GM12801 (cell line): ENCODE measurements around the gene ADSS1.

Experiments used
- TF ChIP-seq, protein P1 (sequence below): IDR thresholded peaks from one replicate; pipeline ENCODE4 v1.5.1; 2011; ENCODE audit warnings: control low read depth; ENCODE audit not compliant: insufficient read length; ENCODE audit errors: extremely low read depth

ADSS1 gene

DNA sequence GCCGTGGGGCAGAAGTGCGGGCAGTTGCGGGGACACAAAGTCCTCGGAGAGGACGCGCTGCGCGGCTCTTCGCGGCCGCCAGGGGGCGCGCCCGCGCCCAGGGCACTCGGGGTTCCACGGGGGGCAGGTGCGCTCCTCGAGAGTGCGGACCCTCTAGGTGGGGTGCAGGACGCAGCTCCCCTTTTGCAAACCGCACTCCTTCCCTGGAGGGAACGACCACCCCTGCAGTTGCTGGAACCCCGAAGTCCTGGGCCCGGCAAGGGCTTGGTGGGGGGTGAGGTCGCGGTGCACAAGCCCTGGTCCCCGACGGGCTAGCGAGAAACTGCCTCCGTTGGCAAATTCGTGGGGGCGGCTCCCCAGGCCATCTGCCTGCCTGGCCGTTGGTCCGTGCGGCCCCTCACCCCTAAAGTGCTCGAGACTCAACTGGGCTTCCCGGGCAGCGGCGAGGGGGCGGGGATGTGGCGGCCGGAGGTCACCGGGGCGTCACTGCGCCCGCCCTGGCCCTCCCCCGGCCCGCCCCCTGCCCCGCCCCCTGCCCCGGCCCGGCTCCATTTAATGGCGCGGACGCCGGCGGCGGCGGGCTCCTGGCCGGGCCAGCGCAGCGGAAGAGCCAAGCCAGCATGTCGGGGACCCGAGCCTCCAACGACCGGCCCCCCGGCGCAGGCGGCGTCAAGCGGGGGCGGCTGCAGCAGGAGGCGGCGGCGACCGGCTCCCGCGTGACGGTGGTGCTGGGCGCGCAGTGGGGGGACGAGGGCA is at the start of gene ADSS1:
ADSS1 (plus strand) TSS at position 579 of the 756 bp plus-strand sequence; CDS start at position 621, 42 bp downstream.
- TF ChIP-seq, protein P1, sequence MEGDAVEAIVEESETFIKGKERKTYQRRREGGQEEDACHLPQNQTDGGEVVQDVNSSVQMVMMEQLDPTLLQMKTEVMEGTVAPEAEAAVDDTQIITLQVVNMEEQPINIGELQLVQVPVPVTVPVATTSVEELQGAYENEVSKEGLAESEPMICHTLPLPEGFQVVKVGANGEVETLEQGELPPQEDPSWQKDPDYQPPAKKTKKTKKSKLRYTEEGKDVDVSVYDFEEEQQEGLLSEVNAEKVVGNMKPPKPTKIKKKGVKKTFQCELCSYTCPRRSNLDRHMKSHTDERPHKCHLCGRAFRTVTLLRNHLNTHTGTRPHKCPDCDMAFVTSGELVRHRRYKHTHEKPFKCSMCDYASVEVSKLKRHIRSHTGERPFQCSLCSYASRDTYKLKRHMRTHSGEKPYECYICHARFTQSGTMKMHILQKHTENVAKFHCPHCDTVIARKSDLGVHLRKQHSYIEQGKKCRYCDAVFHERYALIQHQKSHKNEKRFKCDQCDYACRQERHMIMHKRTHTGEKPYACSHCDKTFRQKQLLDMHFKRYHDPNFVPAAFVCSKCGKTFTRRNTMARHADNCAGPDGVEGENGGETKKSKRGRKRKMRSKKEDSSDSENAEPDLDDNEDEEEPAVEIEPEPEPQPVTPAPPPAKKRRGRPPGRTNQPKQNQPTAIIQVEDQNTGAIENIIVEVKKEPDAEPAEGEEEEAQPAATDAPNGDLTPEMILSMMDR = peak; percentile 4

GRCh38 chr14:104675447-104675846 is 48.6 kb upstream of the ADSS1 start:
- TF ChIP-seq, protein P1 = no peak

- TF ChIP-seq, protein P1 = no peak
These were observed 47.8 kb upstream of the ADSS1 start for GRCh38 chr14:104676130-104676693.

DNA sequence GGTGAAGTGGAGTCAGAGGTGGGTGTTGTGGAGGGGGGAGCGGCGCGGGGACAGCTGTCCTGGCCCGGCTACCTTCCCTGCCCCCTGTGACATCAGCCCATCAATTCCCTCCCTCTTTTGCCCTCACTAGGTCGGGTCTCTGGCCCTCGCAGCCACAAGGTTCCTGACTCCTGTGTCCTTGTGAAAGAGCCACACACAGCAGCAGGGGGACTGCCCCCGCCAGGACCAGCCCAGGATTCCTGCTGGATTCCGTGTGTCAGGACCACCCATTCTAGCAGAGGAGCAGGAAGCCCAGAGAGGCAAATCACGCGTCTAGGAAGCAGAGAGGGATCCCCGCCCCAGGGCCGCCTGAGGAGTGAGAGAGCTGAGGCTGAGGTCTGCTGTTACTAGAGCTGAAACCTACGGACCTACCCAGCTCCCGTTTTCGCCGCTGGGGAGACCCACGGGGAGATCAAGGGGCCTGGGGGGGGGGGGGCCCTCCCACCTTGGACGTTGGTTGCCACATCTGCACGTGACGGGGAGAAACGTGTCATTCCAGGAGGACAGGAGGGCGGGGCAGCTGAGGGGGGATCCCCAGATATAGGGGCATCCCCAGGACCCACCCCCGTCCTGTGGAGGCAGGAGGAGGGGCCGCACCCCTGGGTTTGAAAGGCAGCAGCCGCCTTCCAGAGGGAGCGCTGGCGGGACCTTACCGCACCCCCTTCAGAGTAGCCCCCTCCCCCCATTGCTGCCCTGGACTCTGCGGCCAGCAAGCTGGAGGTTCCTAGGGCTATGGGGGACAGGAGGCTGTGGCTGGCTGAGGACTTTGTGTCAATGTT is 47.1 kb upstream of the ADSS1 start:
- TF ChIP-seq, protein P1 = no peak

DNA sequence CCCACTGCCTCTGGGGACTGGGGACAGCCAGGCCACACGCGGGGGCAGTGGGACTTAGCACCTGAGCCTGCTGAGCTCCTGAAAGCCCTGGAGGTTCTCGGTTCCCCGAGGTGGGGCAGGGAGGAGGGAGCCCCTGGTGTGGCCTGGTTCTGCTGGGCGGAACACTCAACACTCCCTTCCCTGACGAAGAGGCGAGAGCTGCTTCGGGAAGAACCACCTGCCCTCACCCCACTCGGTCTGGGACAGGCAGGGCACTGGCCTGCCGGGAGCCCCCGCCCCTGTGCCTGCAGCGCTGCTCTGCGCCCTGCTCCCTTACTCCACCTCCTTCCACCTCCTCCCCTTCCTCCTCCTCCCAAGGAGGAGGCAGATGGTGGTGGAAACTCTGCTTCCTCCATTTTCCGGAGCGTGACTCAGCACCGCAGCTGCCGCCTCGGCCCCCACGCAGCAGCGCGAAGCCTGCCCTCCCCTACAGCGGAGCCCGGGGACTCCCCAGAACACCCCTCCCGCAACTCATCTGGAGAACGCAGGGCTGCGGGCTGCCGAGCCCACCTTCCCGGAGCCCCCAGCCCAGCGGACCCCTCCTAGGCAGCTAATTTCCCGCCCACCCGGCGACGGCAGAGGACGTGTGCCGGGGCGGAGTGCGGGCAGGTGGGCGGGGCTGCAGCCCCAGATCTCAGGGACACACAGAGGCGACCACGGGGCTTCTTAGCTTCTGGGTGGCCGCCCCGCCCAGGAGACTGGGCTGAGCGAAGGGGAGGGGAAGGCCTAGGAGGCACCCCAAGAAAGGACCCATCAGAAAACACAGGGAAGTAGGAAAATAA is 46.3 kb upstream of the ADSS1 start:
- TF ChIP-seq, protein P1 = no peak

DNA sequence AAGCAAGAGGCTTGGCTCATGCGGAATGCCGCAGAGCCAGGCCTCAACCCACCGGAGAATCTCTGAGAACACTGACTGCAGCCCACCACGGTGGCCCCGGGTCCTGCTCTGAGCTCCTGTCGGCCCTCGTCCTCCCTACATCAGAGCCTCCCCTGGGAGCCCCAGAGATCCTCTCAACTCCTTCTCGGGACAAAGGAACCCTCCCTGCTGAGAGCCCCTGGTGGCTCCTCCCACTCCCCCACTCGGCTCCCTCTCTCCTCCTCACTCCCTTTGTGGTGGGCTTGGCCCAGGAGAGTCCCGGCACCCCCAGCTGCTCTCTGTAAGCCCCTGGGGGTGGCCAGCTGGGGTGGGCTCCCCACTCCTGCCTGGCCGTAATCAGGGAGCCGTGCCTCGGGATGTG is 45.7 kb upstream of the ADSS1 start:
- TF ChIP-seq, protein P1 = no peak
